ENCODE measurements around the gene AOX1.

DNA sequence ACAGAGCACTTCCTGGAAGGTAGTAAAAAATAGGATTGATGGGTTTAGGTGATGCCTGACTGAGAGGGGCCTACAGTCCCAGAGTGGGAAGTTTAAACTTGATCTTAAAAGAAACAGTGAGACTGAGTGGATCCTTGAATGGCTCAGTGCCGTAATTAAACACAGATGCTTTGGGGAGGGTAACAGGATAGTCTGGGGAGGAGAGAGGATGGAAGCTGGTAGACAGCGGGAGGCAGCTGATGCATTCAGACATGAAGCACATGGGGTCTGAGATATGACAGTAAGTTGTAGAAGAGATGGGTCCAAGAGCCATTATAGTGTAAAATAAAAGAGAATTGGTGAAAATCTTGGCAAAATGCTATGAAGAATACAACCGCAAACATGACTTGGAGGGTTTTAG, 54.4 kb downstream of the AOX1 start:
- TF ChIP-seq CTCF (IDR thresholded peaks at IDR 0.05) = no peak
- no peak for TF ChIP-seq EZH2 (IDR thresholded peaks at IDR 0.05; ENCODE audit: borderline replicate concordance, insufficient read depth, low read depth, low read length, poor library complexity, severe bottlenecking)

Measured in B cell (primary cell).